DOHH2 (cell line): ENCODE data around the gene MAPK8IP2.

Source experiments
- EZH2phosphoT487 ChIP-seq: fragments of 200-600 bp; sonication (generic); IDR thresholded peaks from 2 replicates; pipeline ENCODE4 v1.6.1; 2017; ENCODE audit warnings: borderline replicate concordance, mild to moderate bottlenecking, antibody characterized with exemption, low read length, moderate library complexity, mixed read lengths
- TF ChIP-seq, protein P1 (sequence below): fragments of 200-600 bp; sonication (generic); IDR thresholded peaks from one replicate; pipeline ENCODE4 v1.5.1; 2014; ENCODE audit warnings: antibody characterized with exemption, mild to moderate bottlenecking, low read depth, low read length; ENCODE audit not compliant: poor library complexity, severe bottlenecking

GRCh38 chr22:50605002-50605612, 4.5 kb downstream of the MAPK8IP2 start:
- TF ChIP-seq, protein P1, sequence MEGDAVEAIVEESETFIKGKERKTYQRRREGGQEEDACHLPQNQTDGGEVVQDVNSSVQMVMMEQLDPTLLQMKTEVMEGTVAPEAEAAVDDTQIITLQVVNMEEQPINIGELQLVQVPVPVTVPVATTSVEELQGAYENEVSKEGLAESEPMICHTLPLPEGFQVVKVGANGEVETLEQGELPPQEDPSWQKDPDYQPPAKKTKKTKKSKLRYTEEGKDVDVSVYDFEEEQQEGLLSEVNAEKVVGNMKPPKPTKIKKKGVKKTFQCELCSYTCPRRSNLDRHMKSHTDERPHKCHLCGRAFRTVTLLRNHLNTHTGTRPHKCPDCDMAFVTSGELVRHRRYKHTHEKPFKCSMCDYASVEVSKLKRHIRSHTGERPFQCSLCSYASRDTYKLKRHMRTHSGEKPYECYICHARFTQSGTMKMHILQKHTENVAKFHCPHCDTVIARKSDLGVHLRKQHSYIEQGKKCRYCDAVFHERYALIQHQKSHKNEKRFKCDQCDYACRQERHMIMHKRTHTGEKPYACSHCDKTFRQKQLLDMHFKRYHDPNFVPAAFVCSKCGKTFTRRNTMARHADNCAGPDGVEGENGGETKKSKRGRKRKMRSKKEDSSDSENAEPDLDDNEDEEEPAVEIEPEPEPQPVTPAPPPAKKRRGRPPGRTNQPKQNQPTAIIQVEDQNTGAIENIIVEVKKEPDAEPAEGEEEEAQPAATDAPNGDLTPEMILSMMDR = no peak
- no peak for TF ChIP-seq EZH2phosphoT487
